ENCODE results near the gene CACNG4.

CACNG4 gene

GRCh38 chr17:66935717-66936116 is 28.8 kb upstream of the CACNG4 start:
- no peak for TF ChIP-seq CTCF (IDR thresholded peaks at IDR 0.05)
- DNase-seq (ENCODE audit: low spot score), result no peak
- Histone ChIP-seq H3K27ac (no peak overlapping the region), H3K4me3 (no peak overlapping the region)

GRCh38 chr17:66938656-66939055 is 25.9 kb upstream of the CACNG4 start:
- Histone ChIP-seq H3K27ac (no peak overlapping the region), H3K4me3 (no peak overlapping the region)
- DNase-seq (ENCODE audit: low spot score), result no peak
- TF ChIP-seq CTCF (IDR thresholded peaks at IDR 0.05), result no peak

- Histone ChIP-seq H3K4me3 (no peak overlapping the region), H3K27ac (no peak overlapping the region)
- no peak for TF ChIP-seq CTCF (IDR thresholded peaks at IDR 0.05)
- DNase-seq (ENCODE audit: low spot score), result no peak
Measured at GRCh38 chr17:66939461-66940114, 24.9 kb upstream of the CACNG4 start.

GRCh38 chr17:66941249-66941648 is 23.3 kb upstream of the CACNG4 start:
- no peak for TF ChIP-seq CTCF (IDR thresholded peaks at IDR 0.05)
- Histone ChIP-seq H3K4me3 (no peak overlapping the region), H3K27ac (no peak overlapping the region)
- DNase-seq (ENCODE audit: low spot score), result no peak

- no peak overlapping the region for H3K27ac ChIP-seq
- DNase-seq (ENCODE audit: low spot score), result no peak
- TF ChIP-seq CTCF (IDR thresholded peaks at IDR 0.05), result no peak
Measured at GRCh38 chr17:66941773-66942450, 22.6 kb upstream of the CACNG4 start.

GRCh38 chr17:66942451-66943264 is 21.8 kb upstream of the CACNG4 start:
- TF ChIP-seq CTCF (IDR thresholded peaks at IDR 0.05), result no peak
- no peak for DNase-seq (ENCODE audit: low spot score)

More at GRCh38 chr17:66941773-66942450, 22.6 kb upstream of the CACNG4 start:
- no peak overlapping the region for H3K4me3 ChIP-seq

More at GRCh38 chr17:66942451-66943264, 21.8 kb upstream of the CACNG4 start:
- Histone ChIP-seq H3K27ac (no peak overlapping the region), H3K4me3 (no peak overlapping the region)

Measured in coronary artery (tissue), 2 donors.